Measurements from ENCODE around the gene ACOT11. TPM values are rescaled to one million over a fixed set of nuclear protein-coding genes. Genes with fewer than 3 reads are reported as not detected.

ACOT11 gene
- total RNA-seq, 1 donor from 2014 or later: 5.0 TPM

DNA sequence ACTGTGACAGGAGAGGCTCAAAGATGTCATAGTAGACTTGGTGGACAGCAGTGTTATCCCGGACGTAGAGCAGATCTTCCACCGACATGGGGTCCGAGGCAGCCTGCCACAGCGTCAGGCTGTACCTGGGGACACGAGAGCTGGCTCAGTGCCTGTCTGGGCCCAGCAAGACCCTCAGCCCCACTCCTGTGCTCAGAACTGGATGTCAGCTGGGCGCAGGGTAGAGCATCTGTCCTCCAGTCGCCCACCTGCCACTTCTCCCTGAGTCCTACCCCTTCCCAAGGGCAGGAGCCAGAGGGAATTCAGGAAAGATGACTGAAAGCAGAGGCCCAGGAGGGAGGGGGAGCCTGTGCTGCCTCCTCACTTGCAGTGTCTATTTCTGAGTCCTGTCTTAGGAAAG, 63.6 kb downstream of the ACOT11 start:
- DNase-seq: no peak
- Histone ChIP-seq H3K27me3 (no peaks in the 10 kb centered on the region), H3K36me3 (no peaks in the 10 kb centered on the region), H3K4me3 (no peak overlapping the region), H3K4me1 (no peaks in the 10 kb centered on the region), H3K27ac (no peak overlapping the region), H3K9me3 (no peaks in the 10 kb centered on the region)
- ATAC-seq: no peak
- TF ChIP-seq, protein P1, sequence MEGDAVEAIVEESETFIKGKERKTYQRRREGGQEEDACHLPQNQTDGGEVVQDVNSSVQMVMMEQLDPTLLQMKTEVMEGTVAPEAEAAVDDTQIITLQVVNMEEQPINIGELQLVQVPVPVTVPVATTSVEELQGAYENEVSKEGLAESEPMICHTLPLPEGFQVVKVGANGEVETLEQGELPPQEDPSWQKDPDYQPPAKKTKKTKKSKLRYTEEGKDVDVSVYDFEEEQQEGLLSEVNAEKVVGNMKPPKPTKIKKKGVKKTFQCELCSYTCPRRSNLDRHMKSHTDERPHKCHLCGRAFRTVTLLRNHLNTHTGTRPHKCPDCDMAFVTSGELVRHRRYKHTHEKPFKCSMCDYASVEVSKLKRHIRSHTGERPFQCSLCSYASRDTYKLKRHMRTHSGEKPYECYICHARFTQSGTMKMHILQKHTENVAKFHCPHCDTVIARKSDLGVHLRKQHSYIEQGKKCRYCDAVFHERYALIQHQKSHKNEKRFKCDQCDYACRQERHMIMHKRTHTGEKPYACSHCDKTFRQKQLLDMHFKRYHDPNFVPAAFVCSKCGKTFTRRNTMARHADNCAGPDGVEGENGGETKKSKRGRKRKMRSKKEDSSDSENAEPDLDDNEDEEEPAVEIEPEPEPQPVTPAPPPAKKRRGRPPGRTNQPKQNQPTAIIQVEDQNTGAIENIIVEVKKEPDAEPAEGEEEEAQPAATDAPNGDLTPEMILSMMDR (IDR thresholded peaks at IDR 0.05): no peak
- intact Hi-C loops (cut with DNase I): no loop called here

DNA sequence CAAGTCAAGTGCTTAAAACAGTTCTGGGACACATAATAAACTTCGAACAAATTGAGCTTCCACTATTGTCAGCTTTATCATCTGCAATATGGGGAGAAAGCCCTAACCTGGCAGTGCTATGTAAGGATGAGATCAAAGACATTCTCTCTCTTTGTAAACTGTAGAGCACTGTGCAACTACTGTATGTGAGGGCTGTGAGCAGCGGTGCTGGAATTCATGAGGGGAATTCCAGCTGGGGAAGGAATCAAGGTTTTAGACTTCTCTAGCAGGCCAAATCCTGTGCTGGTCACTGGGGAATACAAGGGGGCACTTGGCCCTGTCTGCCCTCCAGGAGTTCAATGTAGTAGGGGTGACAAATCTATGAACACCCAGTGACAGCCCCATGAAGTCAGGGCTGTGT, 66.0 kb downstream of the ACOT11 start:
- no peaks in the 10 kb centered on the region for H3K27me3 ChIP-seq
- no peaks in the 10 kb centered on the region for H3K9me3 ChIP-seq
- no peak overlapping the region for H3K27ac ChIP-seq
- no peak for ATAC-seq
- H3K4me3 ChIP-seq: no peak overlapping the region
- intact Hi-C loops (cut with DNase I): no loop called here
- H3K36me3 ChIP-seq: no peaks in the 10 kb centered on the region
- no peak for DNase-seq
- TF ChIP-seq, protein P1 (IDR thresholded peaks at IDR 0.05): no peak
- H3K4me1 ChIP-seq: no peaks in the 10 kb centered on the region

DNA sequence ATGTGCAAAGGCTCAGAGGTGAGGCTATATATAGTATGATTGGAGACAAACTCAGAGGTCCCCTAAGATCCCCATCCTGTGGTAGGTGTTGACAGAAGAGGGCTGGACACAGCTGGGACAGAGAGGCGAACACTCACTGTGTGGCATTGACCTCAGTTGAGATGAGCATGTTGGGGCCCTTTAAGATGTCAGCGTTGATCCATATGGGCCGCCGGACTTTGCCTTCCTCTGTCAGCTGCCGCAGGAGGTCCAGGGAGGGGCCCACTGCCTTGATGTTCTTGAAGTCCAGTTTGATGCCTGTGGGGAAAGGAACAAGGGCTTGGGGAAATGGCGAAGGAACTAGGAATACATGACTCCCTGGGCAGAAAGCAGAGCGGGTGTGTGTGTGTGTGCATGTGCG, 66.5 kb downstream of the ACOT11 start:
- DNase-seq (no peak), ATAC-seq (no peak)
- TF ChIP-seq, protein P1 (IDR thresholded peaks at IDR 0.05): no peak
- Histone ChIP-seq H3K4me3 (no peak overlapping the region), H3K27ac (no peak overlapping the region), H3K9me3 (no peaks in the 10 kb centered on the region), H3K27me3 (no peaks in the 10 kb centered on the region), H3K4me1 (no peaks in the 10 kb centered on the region), H3K36me3 (no peaks in the 10 kb centered on the region)
- intact Hi-C loops (cut with DNase I): no loop called here

DNA sequence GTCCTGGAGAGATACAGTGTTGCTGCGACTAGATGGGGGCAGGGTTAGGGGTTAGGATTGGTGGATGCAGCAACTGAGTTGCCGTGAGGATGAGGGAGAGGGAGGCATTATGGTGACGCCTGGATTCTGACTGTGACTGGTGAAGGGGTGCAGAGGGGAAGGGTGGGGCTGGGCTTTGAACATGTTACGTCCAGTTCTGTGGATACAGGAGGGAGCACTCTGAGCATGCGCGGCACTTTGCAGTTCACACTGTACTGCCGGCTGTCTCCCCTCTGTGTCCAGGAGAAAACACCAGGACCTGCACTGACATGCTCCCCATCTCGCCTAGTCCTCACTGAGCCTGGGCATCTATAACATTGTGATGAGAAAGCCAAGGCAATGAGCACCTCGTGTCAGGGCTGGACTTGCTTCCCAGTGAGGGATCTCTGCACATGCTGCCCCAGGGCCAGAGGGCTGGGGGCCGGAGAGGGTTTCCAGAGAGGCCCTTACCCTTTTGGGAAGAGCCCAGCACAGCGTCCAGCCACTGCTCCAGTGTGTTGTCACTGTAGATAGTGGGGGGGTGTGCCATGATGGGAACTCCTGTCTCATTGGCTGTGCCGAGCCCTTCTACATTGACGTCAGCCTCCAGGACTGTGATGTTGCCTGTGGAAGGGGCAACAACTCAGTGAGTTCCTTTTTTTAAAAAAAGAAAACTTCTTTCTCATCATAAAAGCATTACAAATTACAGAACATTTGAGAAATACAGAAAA, 67.7 kb downstream of the ACOT11 start:
- H3K9me3 ChIP-seq: no peaks in the 10 kb centered on the region
- no peaks in the 10 kb centered on the region for H3K4me1 ChIP-seq
- DNase-seq: no peak
- H3K4me3 ChIP-seq: no peak overlapping the region
- intact Hi-C loops (cut with DNase I): no loop called here
- H3K27me3 ChIP-seq: no peaks in the 10 kb centered on the region
- TF ChIP-seq, protein P1 (IDR thresholded peaks at IDR 0.05): no peak
- H3K27ac ChIP-seq: no peak overlapping the region
- H3K36me3 ChIP-seq: no peaks in the 10 kb centered on the region
- peak; percentile 41 for ATAC-seq

DNA sequence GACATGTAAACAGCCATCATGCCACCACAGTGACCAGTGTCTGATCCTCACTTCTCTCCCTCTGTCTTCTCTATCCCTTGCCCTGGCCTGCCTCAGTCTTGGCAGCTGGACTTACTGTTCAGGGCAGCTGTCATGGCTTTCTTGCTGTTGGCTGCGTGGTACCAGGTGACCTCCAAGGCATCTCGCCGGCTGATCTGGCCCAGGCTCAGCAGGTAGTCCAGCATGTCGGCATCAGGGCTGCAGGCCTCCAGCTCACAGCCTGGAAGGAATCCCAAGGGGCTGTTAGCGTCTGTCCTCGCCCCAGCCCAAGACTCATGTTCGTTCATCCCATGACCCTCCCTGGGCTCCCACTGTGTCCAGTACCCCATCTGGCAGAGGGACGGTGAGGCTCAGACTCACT, 71.7 kb downstream of the ACOT11 start:
- H3K27ac ChIP-seq: no peak overlapping the region
- intact Hi-C loops (cut with DNase I): no loop called here
- DNase-seq (no peak), ATAC-seq (no peak)
- H3K27me3 ChIP-seq: no peaks in the 10 kb centered on the region
- no peak overlapping the region for H3K4me3 ChIP-seq
- no peaks in the 10 kb centered on the region for H3K36me3 ChIP-seq
- H3K9me3 ChIP-seq: no peaks in the 10 kb centered on the region
- TF ChIP-seq, protein P1 (IDR thresholded peaks at IDR 0.05): no peak
- H3K4me1 ChIP-seq: no peaks in the 10 kb centered on the region
